GM19452 (cell line): Measurements from ENCODE around the gene PDCD1LG2.

Experiments used
- ATAC-seq: cut with Tn5 transposase; IDR thresholded peaks from one replicate; pipeline ENCODE4 v1.9.1; 2021; ENCODE audit not compliant: unreplicated experiment

Gene PDCD1LG2

GRCh38 chr9:5529683-5530221 lies 19.4 kb downstream of the PDCD1LG2 start:
- ATAC-seq = peak; percentile 41

- no peak for ATAC-seq
Measured at GRCh38 chr9:5531101-5531882, 21.0 kb downstream of the PDCD1LG2 start.

GRCh38 chr9:5532306-5532705 lies 22.0 kb downstream of the PDCD1LG2 start:
- ATAC-seq = no peak

- ATAC-seq = no peak
Measured at GRCh38 chr9:5532790-5533189, 22.5 kb downstream of the PDCD1LG2 start.

GRCh38 chr9:5536684-5537083 lies 26.4 kb downstream of the PDCD1LG2 start:
- ATAC-seq = no peak

- ATAC-seq = no peak
Measured at GRCh38 chr9:5543875-5544702, 33.8 kb downstream of the PDCD1LG2 start.

- no peak for ATAC-seq
Measured at GRCh38 chr9:5549658-5550650, 39.6 kb downstream of the PDCD1LG2 start.

GRCh38 chr9:5551368-5552150 lies 41.2 kb downstream of the PDCD1LG2 start:
- ATAC-seq = no peak

GRCh38 chr9:5552301-5552700 lies 42.0 kb downstream of the PDCD1LG2 start:
- ATAC-seq = no peak

GRCh38 chr9:5553211-5553610 lies 42.9 kb downstream of the PDCD1LG2 start:
- no peak for ATAC-seq

- ATAC-seq = no peak
Measured at GRCh38 chr9:5554254-5554653, 43.9 kb downstream of the PDCD1LG2 start.

- no peak for ATAC-seq
Measured at GRCh38 chr9:5556101-5556705, 45.9 kb downstream of the PDCD1LG2 start.

- peak; percentile 54 for ATAC-seq
Measured at GRCh38 chr9:5557606-5558587, 47.6 kb downstream of the PDCD1LG2 start.

- no peak for ATAC-seq
Measured at GRCh38 chr9:5559659-5560058, 49.3 kb downstream of the PDCD1LG2 start.

GRCh38 chr9:5560443-5561100 lies 50.2 kb downstream of the PDCD1LG2 start:
- ATAC-seq = no peak

- ATAC-seq = no peak
Measured at GRCh38 chr9:5561828-5562488, 51.6 kb downstream of the PDCD1LG2 start.

GRCh38 chr9:5562806-5563416 lies 52.6 kb downstream of the PDCD1LG2 start:
- ATAC-seq = no peak
